GM21786 (cell line): ENCODE measurements around the gene C1QL4.

ENCODE experiments used
- ATAC-seq: cut with Tn5 transposase; IDR thresholded peaks from one replicate; pipeline ENCODE4 v1.9.1; 2021; ENCODE audit not compliant: unreplicated experiment

The C1QL4 gene

GRCh38 chr12:49305762-49306510 is 31.1 kb downstream of the C1QL4 start:
- ATAC-seq = no peak

- ATAC-seq = no peak
Observed at GRCh38 chr12:49304161-49304560, 32.8 kb downstream of the C1QL4 start.

GRCh38 chr12:49301760-49302159 is 35.2 kb downstream of the C1QL4 start:
- no peak for ATAC-seq

GRCh38 chr12:49298160-49298559 is 38.8 kb downstream of the C1QL4 start:
- no peak for ATAC-seq

- ATAC-seq = no peak
Observed at GRCh38 chr12:49297695-49298060, 39.3 kb downstream of the C1QL4 start.

GRCh38 chr12:49296836-49297694 is 39.9 kb downstream of the C1QL4 start:
- ATAC-seq = no peak

GRCh38 chr12:49296034-49296835 is 40.8 kb downstream of the C1QL4 start:
- ATAC-seq = no peak

- ATAC-seq = no peak
Observed at GRCh38 chr12:49295082-49295936, 41.7 kb downstream of the C1QL4 start, which contains the start of gene PRPH. Gene PRPH, plus strand, starts transcription at chr12:49295147. Its CDS starts 54 bp downstream, at chr12:49295201.

GRCh38 chr12:49294804-49295081 is 42.2 kb downstream of the C1QL4 start:
- ATAC-seq = no peak

GRCh38 chr12:49294086-49294803 is 42.7 kb downstream of the C1QL4 start:
- ATAC-seq = no peak

GRCh38 chr12:49293056-49293956 is 43.7 kb downstream of the C1QL4 start:
- no peak for ATAC-seq

- no peak for ATAC-seq
Observed at GRCh38 chr12:49292729-49293055, 44.3 kb downstream of the C1QL4 start.

- ATAC-seq = no peak
Observed at GRCh38 chr12:49288922-49289555, 47.9 kb downstream of the C1QL4 start.

GRCh38 chr12:49288412-49288853 is 48.6 kb downstream of the C1QL4 start:
- no peak for ATAC-seq

- no peak for ATAC-seq
Observed at GRCh38 chr12:49287876-49288275, 49.1 kb downstream of the C1QL4 start.

- no peak for ATAC-seq
Observed at GRCh38 chr12:49284672-49285071, 52.3 kb downstream of the C1QL4 start.

- ATAC-seq = no peak
Observed at GRCh38 chr12:49283541-49284429, 53.2 kb downstream of the C1QL4 start.
